Tibial artery (tissue), 4 donors: ENCODE data around the gene SLC35E2B.

ENCODE experiments used
- DNase-seq, 2 donors: peaks; one replicate each; pipeline ENCODE4 v3.0.0-alpha.2; 2019
- H3K27ac ChIP-seq, 2 donors: fragments of 200-600 bp; sonication (generic) in 1 of 2; 1 replicate in 1 of 2; 2 replicates in 1 of 2; pipeline ENCODE4 v1.5.1; 2018 to 2019; ENCODE audit warnings: mild to moderate bottlenecking in 1 of 2
- H3K27me3 ChIP-seq, 2 donors: fragments of 200-600 bp; sonication (generic) in 1 of 2; one replicate each; pipeline versions ENCODE4 v1.5.1 to v1.6.0; 2016 to 2019
- H3K36me3 ChIP-seq, 3 donors: fragments of 200-600 bp; sonication (generic) in 2 of 3; one replicate each; pipeline ENCODE4 v1.5.1; 2016 to 2019; ENCODE audit warnings: mild to moderate bottlenecking in 2 of 3
- H3K4me1 ChIP-seq, 4 donors: fragments of 200-600 bp; sonication (generic) in 2 of 4; 1 replicate in 3 of 4; 2 replicates in 1 of 4; pipeline ENCODE4 v1.5.1; 2016 to 2019
- H3K4me3 ChIP-seq, 2 donors: fragments of 200-600 bp; sonication (generic) in 1 of 2; 1 replicate in 1 of 2; 2 replicates in 1 of 2; pipeline ENCODE4 v1.5.1; 2018 to 2019; ENCODE audit warnings: mild to moderate bottlenecking in 2 of 2
- H3K9me3 ChIP-seq, 3 donors: fragments of 200-600 bp; sonication (generic) in 1 of 3; one replicate each; pipeline ENCODE4 v1.5.1; 2016 to 2019
- intact Hi-C: fragments of 100-400 bp; cut with DNase I; formaldehyde crosslinking; loops from one replicate; pipeline ENCODE4 v1.15.0; 2023; ENCODE audit warnings: low total_unique reads
- TF ChIP-seq, protein P1 (sequence below), 2 experiments: fragments of 200-600 bp in 1 of 2; fragments of 450-650 bp in 1 of 2; IDR thresholded peaks; one replicate each; pipeline ENCODE4 v1.5.1; 2017 to 2019; ENCODE audit warnings: antibody characterized with exemption in 2 of 2, mild to moderate bottlenecking in 1 of 2, moderate library complexity in 1 of 2

Gene SLC35E2B

DNA sequence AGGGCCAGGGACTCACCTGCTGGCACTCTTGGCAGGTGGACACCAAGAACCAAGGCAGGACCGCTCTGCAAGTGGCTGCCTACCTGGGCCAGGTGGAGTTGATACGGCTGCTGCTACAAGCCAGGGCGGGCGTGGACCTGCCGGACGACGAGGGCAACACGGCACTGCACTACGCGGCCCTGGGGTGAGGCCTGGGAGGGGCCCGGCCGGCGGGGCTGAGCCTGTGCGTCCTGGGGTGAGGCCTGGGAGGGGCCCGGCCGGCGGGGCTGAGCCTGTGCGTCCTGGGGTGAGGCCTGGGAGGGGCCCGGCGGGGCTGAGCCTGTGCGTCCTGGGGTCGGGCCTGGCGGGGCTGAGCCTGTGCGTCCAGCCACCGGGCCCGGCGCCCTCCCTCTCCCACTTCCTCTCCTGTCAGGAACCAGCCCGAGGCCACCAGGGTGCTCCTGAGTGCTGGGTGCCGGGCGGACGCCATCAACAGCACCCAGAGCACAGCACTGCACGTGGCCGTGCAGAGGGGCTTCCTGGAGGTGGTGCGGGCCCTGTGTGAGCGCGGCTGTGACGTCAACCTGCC is 65.2 kb downstream of the SLC35E2B start:
- no peaks in the 10 kb centered on the region for H3K9me3 ChIP-seq
- H3K36me3 ChIP-seq, result peaks cover 9 to 69% (median 29%) of the 10 kb centered on the region in 3 donors
- no peak overlapping the region for H3K27ac ChIP-seq
- peaks cover 11 to 48% of the 10 kb centered on the region in 2 donors for H3K27me3 ChIP-seq
- intact Hi-C loops, result no loop called here
- H3K4me3 ChIP-seq, result no peak overlapping the region
- TF ChIP-seq, protein P1, sequence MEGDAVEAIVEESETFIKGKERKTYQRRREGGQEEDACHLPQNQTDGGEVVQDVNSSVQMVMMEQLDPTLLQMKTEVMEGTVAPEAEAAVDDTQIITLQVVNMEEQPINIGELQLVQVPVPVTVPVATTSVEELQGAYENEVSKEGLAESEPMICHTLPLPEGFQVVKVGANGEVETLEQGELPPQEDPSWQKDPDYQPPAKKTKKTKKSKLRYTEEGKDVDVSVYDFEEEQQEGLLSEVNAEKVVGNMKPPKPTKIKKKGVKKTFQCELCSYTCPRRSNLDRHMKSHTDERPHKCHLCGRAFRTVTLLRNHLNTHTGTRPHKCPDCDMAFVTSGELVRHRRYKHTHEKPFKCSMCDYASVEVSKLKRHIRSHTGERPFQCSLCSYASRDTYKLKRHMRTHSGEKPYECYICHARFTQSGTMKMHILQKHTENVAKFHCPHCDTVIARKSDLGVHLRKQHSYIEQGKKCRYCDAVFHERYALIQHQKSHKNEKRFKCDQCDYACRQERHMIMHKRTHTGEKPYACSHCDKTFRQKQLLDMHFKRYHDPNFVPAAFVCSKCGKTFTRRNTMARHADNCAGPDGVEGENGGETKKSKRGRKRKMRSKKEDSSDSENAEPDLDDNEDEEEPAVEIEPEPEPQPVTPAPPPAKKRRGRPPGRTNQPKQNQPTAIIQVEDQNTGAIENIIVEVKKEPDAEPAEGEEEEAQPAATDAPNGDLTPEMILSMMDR (IDR thresholded peaks at IDR 0.05), result no peak
- peaks cover 0 to 24% (median 18%) of the 10 kb centered on the region in 4 donors for H3K4me1 ChIP-seq
- peak in 1 of 2 donors; percentile 64 for DNase-seq

DNA sequence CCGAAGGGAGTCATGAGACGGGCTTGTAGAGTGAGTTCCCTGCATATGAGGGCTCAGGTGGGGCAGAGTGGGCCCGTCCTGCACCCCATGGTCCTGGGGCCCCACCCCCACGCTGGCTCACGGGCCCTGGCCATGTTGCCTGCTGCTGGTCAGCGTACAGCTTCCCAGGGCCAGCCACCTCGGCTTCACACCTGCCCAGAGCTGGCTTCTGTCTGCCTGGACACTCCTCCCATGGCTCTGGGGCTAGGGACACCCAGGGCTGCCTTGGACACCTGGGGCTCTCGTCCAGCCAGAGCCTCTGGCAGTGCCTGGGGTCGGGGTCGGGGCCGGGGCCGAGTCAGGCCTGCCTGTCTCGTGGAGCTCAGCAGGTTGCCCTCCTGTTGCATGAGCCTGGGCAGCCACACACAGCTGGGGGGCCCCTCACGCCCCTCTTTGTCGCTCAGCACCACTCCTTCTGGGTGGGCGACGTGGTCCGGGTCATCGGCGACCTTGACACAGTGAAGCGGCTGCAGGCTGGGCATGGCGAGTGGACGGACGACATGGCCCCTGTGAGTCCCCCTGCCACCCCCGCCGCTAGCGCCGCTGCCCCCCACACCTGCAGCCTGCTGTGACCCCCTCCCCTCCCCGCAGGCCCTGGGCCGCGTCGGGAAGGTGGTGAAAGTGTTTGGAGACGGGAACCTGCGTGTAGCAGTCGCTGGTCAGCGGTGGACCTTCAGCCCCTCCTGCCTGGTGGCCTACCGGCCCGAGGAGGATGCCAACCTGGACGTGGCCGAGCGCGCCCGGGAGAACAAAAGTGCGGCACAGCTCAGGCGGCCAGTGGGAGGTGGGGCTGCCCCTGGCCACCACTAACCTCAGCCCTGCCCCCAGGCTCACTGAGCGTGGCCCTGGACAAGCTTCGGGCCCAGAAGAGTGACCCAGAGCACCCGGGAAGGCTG is 66.1 kb downstream of the SLC35E2B start:
- TF ChIP-seq, protein P1 (IDR thresholded peaks at IDR 0.05), result no peak
- peaks cover 0 to 16% (median 11%) of the 10 kb centered on the region in 4 donors for H3K4me1 ChIP-seq
- H3K9me3 ChIP-seq, result no peaks in the 10 kb centered on the region
- H3K4me3 ChIP-seq, result no peak overlapping the region
- H3K27me3 ChIP-seq, result peaks cover 5 to 40% of the 10 kb centered on the region in 2 donors
- peaks cover 9 to 75% (median 29%) of the 10 kb centered on the region in 3 donors for H3K36me3 ChIP-seq
- no peak overlapping the region for H3K27ac ChIP-seq
- intact Hi-C loops, result no loop called here
- peak in 1 of 2 donors; percentile 63 for DNase-seq

DNA sequence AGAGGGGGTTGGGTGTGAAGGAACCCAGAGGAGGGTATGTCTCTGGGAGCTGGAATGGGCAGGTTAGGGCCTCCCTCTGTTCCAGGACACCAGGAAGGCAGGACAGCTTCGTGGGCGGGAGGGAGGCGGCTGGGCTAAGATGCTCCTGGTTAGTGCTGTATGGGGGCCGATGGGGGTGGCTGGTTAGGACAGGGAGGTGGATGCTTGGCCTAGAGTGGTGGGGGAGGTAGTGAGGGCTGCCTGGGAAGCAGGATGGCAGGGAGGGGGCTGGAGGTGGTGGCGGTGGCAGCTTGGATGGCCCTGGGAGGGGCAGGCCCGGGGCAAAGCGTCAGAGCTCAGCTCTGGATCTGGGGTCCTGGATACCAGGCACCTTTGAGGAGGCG is 66.8 kb downstream of the SLC35E2B start:
- Histone ChIP-seq H3K27me3 (peaks cover 4 to 33% of the 10 kb centered on the region in 2 donors), H3K9me3 (no peaks in the 10 kb centered on the region), H3K4me1 (peaks cover 0 to 9% (median 6%) of the 10 kb centered on the region in 4 donors), H3K27ac (no peak overlapping the region), H3K36me3 (peaks cover 9 to 82% (median 29%) of the 10 kb centered on the region in 3 donors), H3K4me3 (no peak overlapping the region)
- TF ChIP-seq, protein P1 (IDR thresholded peaks at IDR 0.05), result no peak
- intact Hi-C loops, result no loop called here
- DNase-seq, result no peak

- peaks cover 0 to 29% of the 10 kb centered on the region in 2 donors for H3K27me3 ChIP-seq
- peaks cover 0 to 5% (median 2%) of the 10 kb centered on the region in 4 donors for H3K4me1 ChIP-seq
- TF ChIP-seq, protein P1 (IDR thresholded peaks at IDR 0.05), result no peak
- no peaks in the 10 kb centered on the region for H3K9me3 ChIP-seq
- H3K4me3 ChIP-seq, result no peak overlapping the region
- intact Hi-C loops, result no loop called here
- H3K27ac ChIP-seq, result no peak overlapping the region
- H3K36me3 ChIP-seq, result peaks cover 9 to 86% (median 29%) of the 10 kb centered on the region in 3 donors
- no peak for DNase-seq
These were observed 67.2 kb downstream of the SLC35E2B start for GRCh38 chr1:1625404-1625775.

- intact Hi-C loops, result no loop called here
- no peak for DNase-seq
- Histone ChIP-seq H3K36me3 (peaks cover 9 to 93% (median 29%) of the 10 kb centered on the region in 3 donors), H3K9me3 (no peaks in the 10 kb centered on the region), H3K4me1 (no peaks in the 10 kb centered on the region), H3K4me3 (no peak overlapping the region), H3K27ac (no peak overlapping the region), H3K27me3 (peaks cover 0 to 22% of the 10 kb centered on the region in 2 donors)
- TF ChIP-seq, protein P1 (IDR thresholded peaks at IDR 0.05), result no peak
These were observed 67.9 kb downstream of the SLC35E2B start for GRCh38 chr1:1624443-1625403.
